ENCODE data around the gene ENG. TPM values are rescaled to one million over a fixed set of nuclear protein-coding genes. Genes with fewer than 3 reads are reported as not detected.

Gene ENG
- total and polyA plus RNA-seq, 2 experiments from 2014 or later, result 1.4 to 2.6 TPM

- no peak for TF ChIP-seq POLR2AphosphoS5 (IDR thresholded peaks at IDR 0.05; ENCODE audit: low read depth)
These were observed 38.1 kb downstream of the ENG start (continued) for GRCh38 chr9:127816362-127816725.

- Histone ChIP-seq H3K79me2 (replicated peaks; ENCODE audit: insufficient read depth) (no peaks in the 10 kb centered on the region), H3K9me2 (ENCODE audit: insufficient read depth) (no peaks in the 10 kb centered on the region), H3K4me1 (ENCODE audit: insufficient read depth) (no peaks in the 10 kb centered on the region), H2AFZ (no peak overlapping the region), H4K20me1 (replicated peaks; ENCODE audit: insufficient read depth) (no peaks in the 10 kb centered on the region; the same call in 1 of the 2 replicates), H3K4me2 (no peak overlapping the region), H3K27me3 (ENCODE audit: insufficient read depth) (no peaks in the 10 kb centered on the region), H3F3A (replicated peaks; ENCODE audit: low read depth) (no peaks in the 10 kb centered on the region; the same call in 1 of the 2 replicates), H3K27ac (ENCODE audit: low read depth) (no peak overlapping the region), H3K36me3 (ENCODE audit: insufficient read depth) (peaks cover 8% of the 10 kb centered on the region), H3K4me3 (no peak overlapping the region)
- no peaks in the 10 kb centered on the region for H3K9me3 Mint-ChIP-seq
- H3K4me3 Mint-ChIP-seq, result no peak overlapping the region
- peaks cover 17% of the 10 kb centered on the region for H3K27me3 Mint-ChIP-seq (ENCODE audit: insufficient read depth, low read depth, poor library complexity)
- no peaks in the 10 kb centered on the region for H3K4me1 Mint-ChIP-seq
- peaks cover 33% of the 10 kb centered on the region for H3K36me3 Mint-ChIP-seq (ENCODE audit: low read depth)
- H3K27ac Mint-ChIP-seq, result no peak overlapping the region
- DNase-seq (ENCODE audit: low spot score) (no peak), ATAC-seq (no peak; the same call in 2 of the 3 replicates)
- TF ChIP-seq ZNF114 (CRISPR knock-in tag; IDR thresholded peaks at IDR 0.05) (no peak), EZH2phosphoT487 (IDR thresholded peaks at IDR 0.05; ENCODE audit: unreplicated experiment) (no peak), ETS1 (IDR thresholded peaks at IDR 0.05) (no peak), POLR2AphosphoS5 (IDR thresholded peaks at IDR 0.05; ENCODE audit: low read depth) (no peak), STAT1 (IDR thresholded peaks at IDR 0.05; ENCODE audit: unreplicated experiment) (no peak), EZH2 (IDR thresholded peaks at IDR 0.05; ENCODE audit: low read depth, unreplicated experiment) (no peak), ZNF331 (CRISPR knock-in tag; IDR thresholded peaks at IDR 0.05; ENCODE audit: low read depth) (no peak)
- TF ChIP-seq, protein P1, sequence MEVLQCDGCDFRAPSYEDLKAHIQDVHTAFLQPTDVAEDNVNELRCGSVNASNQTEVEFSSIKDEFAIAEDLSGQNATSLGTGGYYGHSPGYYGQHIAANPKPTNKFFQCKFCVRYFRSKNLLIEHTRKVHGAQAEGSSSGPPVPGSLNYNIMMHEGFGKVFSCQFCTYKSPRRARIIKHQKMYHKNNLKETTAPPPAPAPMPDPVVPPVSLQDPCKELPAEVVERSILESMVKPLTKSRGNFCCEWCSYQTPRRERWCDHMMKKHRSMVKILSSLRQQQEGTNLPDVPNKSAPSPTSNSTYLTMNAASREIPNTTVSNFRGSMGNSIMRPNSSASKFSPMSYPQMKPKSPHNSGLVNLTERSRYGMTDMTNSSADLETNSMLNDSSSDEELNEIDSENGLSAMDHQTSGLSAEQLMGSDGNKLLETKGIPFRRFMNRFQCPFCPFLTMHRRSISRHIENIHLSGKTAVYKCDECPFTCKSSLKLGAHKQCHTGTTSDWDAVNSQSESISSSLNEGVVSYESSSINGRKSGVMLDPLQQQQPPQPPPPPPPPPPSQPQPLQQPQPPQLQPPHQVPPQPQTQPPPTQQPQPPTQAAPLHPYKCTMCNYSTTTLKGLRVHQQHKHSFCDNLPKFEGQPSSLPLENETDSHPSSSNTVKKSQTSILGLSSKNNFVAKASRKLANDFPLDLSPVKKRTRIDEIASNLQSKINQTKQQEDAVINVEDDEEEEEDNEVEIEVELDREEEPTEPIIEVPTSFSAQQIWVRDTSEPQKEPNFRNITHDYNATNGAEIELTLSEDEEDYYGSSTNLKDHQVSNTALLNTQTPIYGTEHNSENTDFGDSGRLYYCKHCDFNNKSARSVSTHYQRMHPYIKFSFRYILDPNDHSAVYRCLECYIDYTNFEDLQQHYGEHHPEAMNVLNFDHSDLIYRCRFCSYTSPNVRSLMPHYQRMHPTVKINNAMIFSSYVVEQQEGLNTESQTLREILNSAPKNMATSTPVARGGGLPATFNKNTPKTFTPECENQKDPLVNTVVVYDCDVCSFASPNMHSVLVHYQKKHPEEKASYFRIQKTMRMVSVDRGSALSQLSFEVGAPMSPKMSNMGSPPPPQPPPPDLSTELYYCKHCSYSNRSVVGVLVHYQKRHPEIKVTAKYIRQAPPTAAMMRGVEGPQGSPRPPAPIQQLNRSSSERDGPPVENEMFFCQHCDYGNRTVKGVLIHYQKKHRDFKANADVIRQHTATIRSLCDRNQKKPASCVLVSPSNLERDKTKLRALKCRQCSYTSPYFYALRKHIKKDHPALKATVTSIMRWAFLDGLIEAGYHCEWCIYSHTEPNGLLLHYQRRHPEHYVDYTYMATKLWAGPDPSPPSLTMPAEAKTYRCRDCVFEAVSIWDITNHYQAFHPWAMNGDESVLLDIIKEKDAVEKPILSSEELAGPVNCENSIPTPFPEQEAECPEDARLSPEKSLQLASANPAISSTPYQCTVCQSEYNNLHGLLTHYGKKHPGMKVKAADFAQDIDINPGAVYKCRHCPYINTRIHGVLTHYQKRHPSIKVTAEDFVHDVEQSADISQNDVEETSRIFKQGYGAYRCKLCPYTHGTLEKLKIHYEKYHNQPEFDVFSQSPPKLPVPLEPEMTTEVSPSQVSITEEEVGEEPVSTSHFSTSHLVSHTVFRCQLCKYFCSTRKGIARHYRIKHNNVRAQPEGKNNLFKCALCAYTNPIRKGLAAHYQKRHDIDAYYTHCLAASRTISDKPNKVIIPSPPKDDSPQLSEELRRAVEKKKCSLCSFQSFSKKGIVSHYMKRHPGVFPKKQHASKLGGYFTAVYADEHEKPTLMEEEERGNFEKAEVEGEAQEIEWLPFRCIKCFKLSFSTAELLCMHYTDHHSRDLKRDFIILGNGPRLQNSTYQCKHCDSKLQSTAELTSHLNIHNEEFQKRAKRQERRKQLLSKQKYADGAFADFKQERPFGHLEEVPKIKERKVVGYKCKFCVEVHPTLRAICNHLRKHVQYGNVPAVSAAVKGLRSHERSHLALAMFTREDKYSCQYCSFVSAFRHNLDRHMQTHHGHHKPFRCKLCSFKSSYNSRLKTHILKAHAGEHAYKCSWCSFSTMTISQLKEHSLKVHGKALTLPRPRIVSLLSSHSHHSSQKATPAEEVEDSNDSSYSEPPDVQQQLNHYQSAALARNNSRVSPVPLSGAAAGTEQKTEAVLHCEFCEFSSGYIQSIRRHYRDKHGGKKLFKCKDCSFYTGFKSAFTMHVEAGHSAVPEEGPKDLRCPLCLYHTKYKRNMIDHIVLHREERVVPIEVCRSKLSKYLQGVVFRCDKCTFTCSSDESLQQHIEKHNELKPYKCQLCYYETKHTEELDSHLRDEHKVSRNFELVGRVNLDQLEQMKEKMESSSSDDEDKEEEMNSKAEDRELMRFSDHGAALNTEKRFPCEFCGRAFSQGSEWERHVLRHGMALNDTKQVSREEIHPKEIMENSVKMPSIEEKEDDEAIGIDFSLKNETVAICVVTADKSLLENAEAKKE (CRISPR knock-in tag; IDR thresholded peaks at IDR 0.05), result no peak
- TF ChIP-seq, protein P2, sequence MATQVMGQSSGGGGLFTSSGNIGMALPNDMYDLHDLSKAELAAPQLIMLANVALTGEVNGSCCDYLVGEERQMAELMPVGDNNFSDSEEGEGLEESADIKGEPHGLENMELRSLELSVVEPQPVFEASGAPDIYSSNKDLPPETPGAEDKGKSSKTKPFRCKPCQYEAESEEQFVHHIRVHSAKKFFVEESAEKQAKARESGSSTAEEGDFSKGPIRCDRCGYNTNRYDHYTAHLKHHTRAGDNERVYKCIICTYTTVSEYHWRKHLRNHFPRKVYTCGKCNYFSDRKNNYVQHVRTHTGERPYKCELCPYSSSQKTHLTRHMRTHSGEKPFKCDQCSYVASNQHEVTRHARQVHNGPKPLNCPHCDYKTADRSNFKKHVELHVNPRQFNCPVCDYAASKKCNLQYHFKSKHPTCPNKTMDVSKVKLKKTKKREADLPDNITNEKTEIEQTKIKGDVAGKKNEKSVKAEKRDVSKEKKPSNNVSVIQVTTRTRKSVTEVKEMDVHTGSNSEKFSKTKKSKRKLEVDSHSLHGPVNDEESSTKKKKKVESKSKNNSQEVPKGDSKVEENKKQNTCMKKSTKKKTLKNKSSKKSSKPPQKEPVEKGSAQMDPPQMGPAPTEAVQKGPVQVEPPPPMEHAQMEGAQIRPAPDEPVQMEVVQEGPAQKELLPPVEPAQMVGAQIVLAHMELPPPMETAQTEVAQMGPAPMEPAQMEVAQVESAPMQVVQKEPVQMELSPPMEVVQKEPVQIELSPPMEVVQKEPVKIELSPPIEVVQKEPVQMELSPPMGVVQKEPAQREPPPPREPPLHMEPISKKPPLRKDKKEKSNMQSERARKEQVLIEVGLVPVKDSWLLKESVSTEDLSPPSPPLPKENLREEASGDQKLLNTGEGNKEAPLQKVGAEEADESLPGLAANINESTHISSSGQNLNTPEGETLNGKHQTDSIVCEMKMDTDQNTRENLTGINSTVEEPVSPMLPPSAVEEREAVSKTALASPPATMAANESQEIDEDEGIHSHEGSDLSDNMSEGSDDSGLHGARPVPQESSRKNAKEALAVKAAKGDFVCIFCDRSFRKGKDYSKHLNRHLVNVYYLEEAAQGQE (IDR thresholded peaks at IDR 0.05; ENCODE audit: unreplicated experiment), result no peak
- TF ChIP-seq, protein P3, sequence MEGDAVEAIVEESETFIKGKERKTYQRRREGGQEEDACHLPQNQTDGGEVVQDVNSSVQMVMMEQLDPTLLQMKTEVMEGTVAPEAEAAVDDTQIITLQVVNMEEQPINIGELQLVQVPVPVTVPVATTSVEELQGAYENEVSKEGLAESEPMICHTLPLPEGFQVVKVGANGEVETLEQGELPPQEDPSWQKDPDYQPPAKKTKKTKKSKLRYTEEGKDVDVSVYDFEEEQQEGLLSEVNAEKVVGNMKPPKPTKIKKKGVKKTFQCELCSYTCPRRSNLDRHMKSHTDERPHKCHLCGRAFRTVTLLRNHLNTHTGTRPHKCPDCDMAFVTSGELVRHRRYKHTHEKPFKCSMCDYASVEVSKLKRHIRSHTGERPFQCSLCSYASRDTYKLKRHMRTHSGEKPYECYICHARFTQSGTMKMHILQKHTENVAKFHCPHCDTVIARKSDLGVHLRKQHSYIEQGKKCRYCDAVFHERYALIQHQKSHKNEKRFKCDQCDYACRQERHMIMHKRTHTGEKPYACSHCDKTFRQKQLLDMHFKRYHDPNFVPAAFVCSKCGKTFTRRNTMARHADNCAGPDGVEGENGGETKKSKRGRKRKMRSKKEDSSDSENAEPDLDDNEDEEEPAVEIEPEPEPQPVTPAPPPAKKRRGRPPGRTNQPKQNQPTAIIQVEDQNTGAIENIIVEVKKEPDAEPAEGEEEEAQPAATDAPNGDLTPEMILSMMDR (conservative IDR thresholded peaks at IDR 0.05; ENCODE audit: low read depth in 2 of 2), result no peak
These were observed 38.7 kb downstream of the ENG start for GRCh38 chr9:127815512-127816361.

Measured in GM23338 (cell line).